Cardiac muscle cell (in vitro differentiated cells and primary cell): Measurements from ENCODE around the gene CPEB1. TPM values are rescaled to one million over a fixed set of nuclear protein-coding genes. Genes with fewer than 3 reads are reported as not detected.

Experiments used
- DNase-seq, 2 donors: peaks; one replicate each; pipeline versions ENCODE4 v3.0.0 to v3.0.0-alpha.2; 2010 to 2017; ENCODE audit warnings: low read depth in 1 of 2, low spot score in 1 of 2
- H3K27ac ChIP-seq: fragments of 200-600 bp; sonication (generic); 2 replicates; pipeline ENCODE4 v1.5.1; 2016
- H3K27me3 ChIP-seq: fragments of 200-600 bp; sonication (generic); 2 replicates; pipeline ENCODE4 v1.6.0; 2016; ENCODE audit warnings: control low read depth
- H3K36me3 ChIP-seq: fragments of 200-600 bp; sonication (generic); 2 replicates; pipeline ENCODE4 v1.5.1; 2016; ENCODE audit warnings: control low read depth
- H3K4me1 ChIP-seq: fragments of 200-600 bp; sonication (generic); 2 replicates; pipeline ENCODE4 v1.8.1; 2017; ENCODE audit warnings: low read depth, mild to moderate bottlenecking, mixed run types
- H3K4me3 ChIP-seq: fragments of 200-600 bp; sonication (generic); 2 replicates; pipeline ENCODE4 v1.5.1; 2016; ENCODE audit warnings: mild to moderate bottlenecking
- H3K9me3 ChIP-seq: fragments of 200-600 bp; sonication (generic); 2 replicates; pipeline ENCODE4 v1.5.1; 2017; ENCODE audit warnings: low read depth, mild to moderate bottlenecking, control low read depth
- CTCF ChIP-seq: IDR thresholded peaks from 2 replicates; pipeline ENCODE4 v1.5.1; 2012; ENCODE audit warnings: low read depth, mild to moderate bottlenecking, low read length
- polyA plus RNA-seq: library from polyadenylated mRNA; unstranded; fragments of >200 nt; fragmentation: Nextera tagmentation; extraction: Ambion mirVana; gene quantifications from 2 replicates; pipeline ENCODE4 v1.2.1, GENCODE V29; 2016
- total RNA-seq: library from RNA; depleted of rRNA; stranded (reverse); fragments of >200 nt; gene quantifications from 2 replicates; pipeline ENCODE4 v1.2.3, GENCODE V29; 2016

Gene CPEB1
- total and polyA plus RNA-seq, 2 experiments from 2014 or later = 1.9 to 2.3 TPM

- H3K27me3 ChIP-seq = peaks cover 27% of the 10 kb centered on the region
- no peak for TF ChIP-seq CTCF
- no peaks in the 10 kb centered on the region for H3K9me3 ChIP-seq
- H3K4me3 ChIP-seq = peak overlapping the region; percentile 44
- DNase-seq = peak in 1 of 2 donors; percentile 86
- no peaks in the 10 kb centered on the region for H3K36me3 ChIP-seq
- H3K27ac ChIP-seq = no peak overlapping the region
- H3K4me1 ChIP-seq = no peaks in the 10 kb centered on the region
Measured at GRCh38 chr15:82680200-82681102, 33.3 kb upstream of the CPEB1 start.

GRCh38 chr15:82679626-82680199, 32.5 kb upstream of the CPEB1 start:
- DNase-seq = no peak
- Histone ChIP-seq H3K36me3 (no peaks in the 10 kb centered on the region), H3K9me3 (no peaks in the 10 kb centered on the region), H3K4me1 (no peaks in the 10 kb centered on the region), H3K27me3 (peaks cover 27% of the 10 kb centered on the region), H3K4me3 (peak overlapping the region; percentile 44), H3K27ac (no peak overlapping the region)
- no peak for TF ChIP-seq CTCF

DNA sequence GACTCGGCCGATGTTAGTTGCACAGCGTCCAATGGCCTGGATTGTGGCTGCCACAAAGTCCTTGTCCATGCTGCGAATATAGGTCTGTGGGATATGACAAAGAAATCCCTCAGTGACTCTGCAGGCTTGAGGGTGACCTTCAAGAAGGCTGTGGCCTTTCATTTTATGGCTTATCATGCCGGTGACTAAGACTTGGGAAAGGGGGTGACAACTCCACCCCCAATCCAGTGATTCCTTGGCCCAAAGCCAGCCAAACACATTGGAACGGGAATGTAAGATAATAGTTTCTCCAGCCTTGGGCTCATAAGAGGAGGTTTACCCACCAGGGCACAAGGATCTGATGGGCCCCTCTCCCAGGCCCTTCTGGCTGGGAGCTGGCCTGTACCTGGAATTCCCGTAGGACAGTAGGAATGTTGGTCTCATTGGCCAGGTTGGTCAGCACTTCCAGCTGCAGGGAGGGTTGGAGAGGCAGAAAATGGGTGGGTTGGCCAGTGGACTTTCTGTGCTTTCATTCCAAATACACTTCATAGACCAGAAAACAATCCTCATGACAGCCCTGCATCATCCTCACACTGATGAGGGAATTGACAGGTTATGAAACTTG, 30.7 kb upstream of the CPEB1 start:
- no peak overlapping the region for H3K27ac ChIP-seq
- TF ChIP-seq CTCF = no peak
- H3K4me3 ChIP-seq = no peak overlapping the region
- H3K36me3 ChIP-seq = no peaks in the 10 kb centered on the region
- no peaks in the 10 kb centered on the region for H3K4me1 ChIP-seq
- DNase-seq = no peak
- H3K9me3 ChIP-seq = no peaks in the 10 kb centered on the region
- peaks cover 22% of the 10 kb centered on the region for H3K27me3 ChIP-seq

GRCh38 chr15:82674873-82675272, 27.7 kb upstream of the CPEB1 start:
- Histone ChIP-seq H3K36me3 (no peaks in the 10 kb centered on the region), H3K27me3 (peaks cover 17% of the 10 kb centered on the region), H3K9me3 (no peaks in the 10 kb centered on the region), H3K4me3 (no peak overlapping the region), H3K27ac (no peak overlapping the region), H3K4me1 (no peaks in the 10 kb centered on the region)
- DNase-seq = no peak
- TF ChIP-seq CTCF = no peak

DNA sequence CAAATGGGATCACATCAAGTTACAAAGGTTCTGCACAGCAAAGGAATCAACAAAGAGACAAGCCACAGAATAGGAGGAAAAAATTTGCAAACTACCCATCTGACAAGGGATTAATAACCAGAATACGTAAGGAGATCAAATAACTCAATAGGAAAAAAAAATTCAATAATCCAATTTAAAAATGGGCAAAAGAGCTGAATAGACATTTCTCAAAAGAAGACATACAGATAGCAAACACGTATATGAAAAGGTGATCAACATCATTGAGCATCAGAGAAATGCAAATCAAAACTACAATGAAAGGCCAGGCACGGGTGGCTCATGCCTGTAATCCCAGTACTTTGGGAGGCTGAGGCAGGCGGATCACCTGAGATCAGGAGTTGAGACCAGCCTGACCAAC, 23.5 kb upstream of the CPEB1 start:
- TF ChIP-seq CTCF = no peak
- H3K4me3 ChIP-seq = no peak overlapping the region
- no peak for DNase-seq
- H3K36me3 ChIP-seq = no peaks in the 10 kb centered on the region
- H3K27ac ChIP-seq = no peak overlapping the region
- H3K4me1 ChIP-seq = no peaks in the 10 kb centered on the region
- H3K27me3 ChIP-seq = no peaks in the 10 kb centered on the region
- no peaks in the 10 kb centered on the region for H3K9me3 ChIP-seq
